GM08714 (cell line): ENCODE measurements around the gene PDE2A.

Experiments
- H3K4me3 ChIP-seq: fragments of 200-500 bp; sonication (Bioruptor generic); 2 replicates; pipeline ENCODE4 v1.5.1; 2014; ENCODE audit warnings: mild to moderate bottlenecking, low read length, inconsistent platforms
- ZNF274 ChIP-seq: IDR thresholded peaks from 2 replicates; pipeline ENCODE4 v1.6.1; 2012; ENCODE audit warnings: mild to moderate bottlenecking, low read depth, low read length

Gene PDE2A

DNA sequence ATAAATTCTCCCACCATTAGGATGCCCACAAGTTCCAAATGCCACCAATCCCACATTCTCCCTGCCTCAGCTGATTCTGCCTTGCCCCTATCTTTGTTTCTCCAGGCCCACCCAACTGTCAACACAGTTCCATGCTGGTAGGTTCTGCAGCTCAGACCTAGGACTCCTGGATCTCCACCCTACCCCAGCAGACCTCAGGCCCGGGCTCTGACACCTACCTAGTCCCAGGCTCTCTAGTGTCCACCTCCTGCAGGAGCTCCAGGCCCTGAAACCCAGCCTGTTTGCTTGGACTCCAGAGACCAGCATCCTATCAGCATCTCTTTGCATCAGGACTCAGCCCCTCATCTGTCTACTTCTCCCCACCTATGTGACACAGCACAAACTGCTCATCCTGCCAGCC is 86.5 kb downstream of the PDE2A start:
- no peak overlapping the region for H3K4me3 ChIP-seq

DNA sequence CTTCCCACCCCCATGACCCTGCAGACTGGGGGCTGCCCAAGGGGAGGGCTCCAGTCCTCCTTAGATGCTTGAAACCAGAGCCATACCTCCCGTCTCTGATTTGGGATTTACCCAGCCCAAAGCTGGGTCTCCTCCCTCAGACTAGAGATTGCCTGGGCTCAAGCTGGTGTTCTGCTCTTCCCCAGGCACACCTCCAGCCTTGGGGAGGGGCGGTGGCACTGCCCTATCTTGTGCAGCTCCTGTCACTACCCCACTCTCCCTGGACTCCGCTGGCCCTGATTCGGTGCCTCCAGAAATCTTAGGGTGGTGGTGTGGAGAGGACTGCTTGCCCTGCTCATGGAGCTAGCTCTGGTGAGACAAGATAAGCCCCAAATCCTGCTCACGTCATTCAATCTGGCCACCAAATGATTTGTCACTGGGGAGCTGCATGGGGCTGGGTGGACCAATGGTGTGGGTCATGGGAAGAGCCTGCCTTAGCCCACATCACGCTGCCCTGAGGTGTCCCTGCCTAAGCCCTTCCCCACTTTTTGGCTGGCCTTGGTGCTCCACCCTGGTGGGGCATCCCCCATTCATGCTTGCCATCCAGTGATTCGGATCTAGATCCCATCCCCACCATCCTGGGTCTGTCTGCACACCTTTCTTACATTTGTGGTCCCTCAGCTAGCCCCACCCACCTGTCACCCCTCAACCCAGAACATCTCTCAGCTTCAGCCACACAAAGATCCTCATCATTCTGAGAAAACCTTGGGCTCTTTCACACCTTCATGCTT is 87.7 kb downstream of the PDE2A start:
- TF ChIP-seq ZNF274: no peak
- no peak overlapping the region for H3K4me3 ChIP-seq

More for the DNA sequence above, 86.5 kb downstream of the PDE2A start:
- no peak for TF ChIP-seq ZNF274

DNA sequence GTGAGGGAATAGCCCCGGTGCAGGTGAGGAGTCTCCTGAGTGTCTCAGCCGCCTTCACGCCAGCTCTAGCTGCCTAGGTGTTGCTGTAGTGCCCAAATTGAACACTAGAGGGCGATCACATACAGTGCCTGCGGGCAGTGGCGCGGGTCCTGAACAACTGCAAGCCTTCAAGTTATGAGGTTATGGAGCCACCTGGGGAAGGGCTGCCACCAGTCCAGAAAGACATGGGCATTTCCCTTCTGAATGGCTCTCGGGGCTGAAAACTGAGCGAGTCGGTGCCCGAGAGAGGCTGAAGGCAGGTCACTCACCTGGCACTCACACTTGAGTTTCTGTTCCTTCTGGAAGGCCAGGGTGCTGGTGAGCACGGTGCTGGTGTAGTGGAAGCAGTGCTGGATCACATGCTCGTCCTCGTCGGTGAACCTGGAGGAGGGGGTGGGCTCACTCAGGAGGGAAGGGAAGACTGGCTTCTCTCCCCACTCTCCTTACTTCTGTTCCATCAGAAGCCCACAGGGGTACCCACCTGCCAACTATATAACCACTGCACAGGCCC is 88.4 kb downstream of the PDE2A start:
- no peak for TF ChIP-seq ZNF274
- no peak overlapping the region for H3K4me3 ChIP-seq

DNA sequence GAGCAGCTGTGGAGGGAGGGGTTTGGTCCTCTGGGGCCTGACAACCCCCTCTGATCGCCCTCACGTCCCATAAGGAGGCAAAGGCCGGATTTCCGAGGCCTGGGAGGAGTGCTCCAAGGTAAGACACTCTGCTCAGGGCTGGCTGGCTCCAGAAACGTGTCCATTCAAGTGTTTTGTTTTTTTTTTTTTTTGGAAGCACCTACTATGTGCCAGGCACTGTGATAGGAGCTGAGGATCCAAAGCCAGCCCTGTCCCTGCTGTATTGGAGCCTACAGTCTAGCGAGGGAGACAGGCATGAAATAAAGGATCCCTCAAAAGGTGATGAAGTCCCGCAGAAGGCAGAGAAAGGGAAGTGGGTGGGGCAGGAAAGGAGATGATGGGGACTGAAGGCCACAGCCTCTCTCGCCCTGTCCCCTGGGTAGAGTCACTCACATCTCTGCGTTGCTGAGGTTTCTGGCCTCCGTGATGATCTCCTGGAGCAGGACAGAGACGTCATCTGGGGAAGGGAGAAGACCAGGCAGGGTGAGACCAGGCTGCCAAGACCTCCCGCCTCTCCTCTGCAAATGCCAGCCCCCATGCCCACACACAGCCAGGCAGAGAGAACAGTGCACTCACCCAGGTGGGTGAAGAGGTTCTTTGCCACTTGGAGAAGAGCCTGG is 89.2 kb downstream of the PDE2A start:
- no peak for TF ChIP-seq ZNF274
- no peak overlapping the region for H3K4me3 ChIP-seq

DNA sequence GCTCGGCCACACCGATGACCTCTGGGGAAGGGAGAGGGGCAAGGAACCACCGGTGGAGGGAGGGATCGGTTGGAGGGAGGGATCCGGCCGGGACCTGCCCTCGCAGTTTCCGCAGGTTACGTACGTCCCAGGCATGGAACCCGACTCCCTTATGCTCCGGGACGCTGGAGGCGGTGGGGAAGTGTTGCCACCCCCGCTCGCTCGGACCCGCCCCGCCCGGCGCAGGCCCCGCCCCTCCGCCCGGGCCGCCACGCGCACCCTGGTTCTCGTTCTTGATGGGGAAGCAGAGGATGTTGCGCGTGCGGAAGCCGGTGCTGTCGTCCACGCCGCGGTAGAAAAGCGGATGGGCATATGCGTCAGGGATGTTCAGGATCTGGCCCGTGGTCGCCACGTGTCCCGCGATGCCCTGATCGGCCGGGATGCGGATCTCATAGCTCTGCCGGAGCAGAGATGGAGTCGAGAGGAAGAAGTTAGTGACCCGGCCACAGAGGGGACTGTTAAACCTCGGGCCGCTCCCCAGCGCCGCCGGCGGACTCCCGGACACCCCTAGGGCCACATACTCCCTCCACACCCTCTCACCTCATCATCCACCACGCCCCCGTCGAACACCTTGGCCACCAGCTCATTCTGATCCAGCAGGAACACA is 89.8 kb downstream of the PDE2A start:
- H3K4me3 ChIP-seq: no peak overlapping the region
- no peak for TF ChIP-seq ZNF274

DNA sequence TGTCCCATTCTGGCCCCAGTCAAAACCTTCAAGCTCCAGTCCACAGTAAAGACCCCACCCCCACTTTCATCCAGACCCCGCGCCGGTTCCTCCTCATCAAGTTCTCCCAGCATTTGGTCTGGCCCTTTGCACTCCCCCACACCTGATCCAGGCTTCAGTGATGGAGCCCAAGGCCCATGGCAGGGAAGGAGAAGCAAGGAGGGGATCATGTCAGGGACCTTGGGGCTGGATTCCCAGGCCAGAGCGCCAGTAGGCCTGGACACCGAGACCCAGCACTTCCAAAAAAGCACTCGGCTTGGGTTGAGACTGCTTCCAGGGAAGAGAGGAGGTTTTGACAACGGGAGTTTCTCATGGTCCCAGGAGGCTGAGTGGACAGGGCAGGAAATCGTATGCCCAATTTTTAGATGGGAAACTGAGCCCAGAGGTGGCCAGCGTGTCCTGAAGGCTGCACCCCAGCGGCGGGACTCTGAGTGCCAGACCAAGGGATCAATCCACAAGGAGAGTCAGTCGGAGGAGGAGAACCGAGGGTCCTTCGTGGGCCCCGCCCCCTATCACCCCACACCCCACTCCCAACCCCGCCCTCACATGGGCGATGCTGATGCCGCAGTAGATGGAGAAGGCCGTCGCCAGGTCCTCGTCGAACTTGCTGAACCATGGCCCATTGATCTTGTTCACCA is 90.5 kb downstream of the PDE2A start:
- no peak overlapping the region for H3K4me3 ChIP-seq
- no peak for TF ChIP-seq ZNF274

DNA sequence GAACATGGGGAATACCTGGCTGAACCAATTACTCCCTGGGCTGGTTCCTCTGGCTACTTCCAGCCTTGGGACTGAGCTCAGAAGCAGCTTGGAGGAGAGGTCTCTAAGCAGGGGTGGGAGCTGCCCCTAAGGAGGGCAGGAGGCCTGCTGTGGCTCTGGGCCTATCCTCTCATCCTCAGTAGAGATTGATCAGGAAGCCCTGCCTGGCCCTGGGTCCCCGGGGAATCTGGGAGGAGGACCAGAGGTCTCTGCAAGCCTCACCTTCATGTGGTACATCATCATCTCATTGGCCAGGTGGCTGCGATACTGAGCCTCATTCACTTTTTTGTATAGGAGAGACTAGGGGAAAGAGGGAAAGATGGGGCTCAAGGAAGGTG is 91.1 kb downstream of the PDE2A start:
- TF ChIP-seq ZNF274: no peak
- no peak overlapping the region for H3K4me3 ChIP-seq

DNA sequence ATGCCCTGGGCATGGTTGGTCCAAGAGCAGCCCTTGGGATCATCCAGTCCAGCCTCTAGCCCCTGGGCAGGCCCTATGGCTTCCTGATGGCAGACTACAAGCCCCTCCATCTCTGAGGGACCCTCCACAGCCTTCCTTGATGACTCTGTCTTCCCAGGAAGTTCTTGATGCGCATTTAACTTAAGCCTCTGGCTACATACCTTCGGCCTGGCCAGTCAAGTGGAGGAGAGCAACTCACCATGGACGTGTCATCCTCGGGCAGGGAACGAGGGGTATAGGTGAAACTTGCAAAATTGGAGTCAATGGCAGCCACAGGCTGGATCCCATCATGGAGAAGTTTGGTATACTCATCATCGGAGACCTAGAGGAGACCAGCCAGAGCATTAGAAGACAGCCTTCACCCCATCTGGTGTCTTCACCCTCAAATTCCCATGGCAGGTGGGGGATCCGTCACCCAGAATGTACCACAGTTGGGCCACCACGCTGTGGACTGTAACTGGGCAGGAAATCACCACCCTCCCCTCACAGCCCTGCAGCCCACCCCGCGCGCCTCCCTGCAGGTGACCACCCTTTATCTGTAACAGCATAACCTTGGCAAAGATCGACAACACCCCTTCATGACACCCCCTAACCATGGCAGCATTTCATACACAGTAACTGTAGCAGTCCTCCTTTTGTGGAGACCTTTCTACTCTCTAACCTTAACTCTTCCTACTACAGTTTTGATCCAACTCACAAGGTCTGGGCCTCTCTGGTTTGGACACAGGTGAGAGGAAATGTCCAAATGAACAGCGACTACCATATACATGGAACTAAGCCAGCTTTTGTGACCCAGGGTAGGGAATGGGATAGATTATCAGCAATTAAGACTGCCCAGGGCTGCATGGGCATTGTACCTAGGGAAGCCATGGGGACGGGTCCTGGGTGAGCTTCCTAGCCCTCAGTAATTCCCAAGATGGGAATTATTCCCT is 91.7 kb downstream of the PDE2A start:
- TF ChIP-seq ZNF274: no peak
- no peak overlapping the region for H3K4me3 ChIP-seq

DNA sequence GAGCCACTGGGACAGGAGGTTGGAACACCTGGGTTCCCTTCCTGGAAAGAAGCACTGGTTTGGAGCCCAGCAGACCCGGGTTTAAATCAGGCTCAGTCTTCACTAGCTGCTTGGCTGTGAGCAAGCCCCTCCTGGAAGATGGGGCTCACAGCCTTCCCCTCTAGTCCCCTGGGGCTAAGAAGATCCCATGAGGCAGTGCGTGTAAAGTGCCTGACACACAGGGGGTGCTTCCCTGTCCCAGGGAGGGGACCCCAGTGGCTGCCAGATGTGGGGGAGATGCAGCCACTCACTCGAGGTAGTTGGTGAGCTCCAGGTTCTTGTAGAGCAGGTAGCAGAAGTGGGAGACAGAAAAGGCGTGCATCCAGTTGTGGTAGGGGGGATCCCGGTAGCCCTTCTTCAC is 93.2 kb downstream of the PDE2A start:
- no peak for TF ChIP-seq ZNF274
- H3K4me3 ChIP-seq: no peak overlapping the region

DNA sequence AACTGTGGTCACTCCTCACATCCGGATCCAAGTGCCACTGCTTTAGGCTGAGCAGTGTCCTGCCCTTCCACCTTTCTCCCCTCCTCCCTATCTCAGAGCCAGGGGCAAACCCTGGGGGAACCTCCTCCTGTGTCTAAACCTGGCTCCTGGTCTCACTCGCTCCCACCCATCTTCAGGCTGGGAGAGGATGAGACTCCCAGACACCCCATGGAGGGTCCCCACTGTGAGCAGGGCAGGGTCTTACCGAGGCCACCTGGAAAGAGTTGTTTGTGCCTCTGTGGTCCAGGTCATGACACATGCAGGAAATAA is 93.6 kb downstream of the PDE2A start:
- no peak for TF ChIP-seq ZNF274
- no peak overlapping the region for H3K4me3 ChIP-seq

DNA sequence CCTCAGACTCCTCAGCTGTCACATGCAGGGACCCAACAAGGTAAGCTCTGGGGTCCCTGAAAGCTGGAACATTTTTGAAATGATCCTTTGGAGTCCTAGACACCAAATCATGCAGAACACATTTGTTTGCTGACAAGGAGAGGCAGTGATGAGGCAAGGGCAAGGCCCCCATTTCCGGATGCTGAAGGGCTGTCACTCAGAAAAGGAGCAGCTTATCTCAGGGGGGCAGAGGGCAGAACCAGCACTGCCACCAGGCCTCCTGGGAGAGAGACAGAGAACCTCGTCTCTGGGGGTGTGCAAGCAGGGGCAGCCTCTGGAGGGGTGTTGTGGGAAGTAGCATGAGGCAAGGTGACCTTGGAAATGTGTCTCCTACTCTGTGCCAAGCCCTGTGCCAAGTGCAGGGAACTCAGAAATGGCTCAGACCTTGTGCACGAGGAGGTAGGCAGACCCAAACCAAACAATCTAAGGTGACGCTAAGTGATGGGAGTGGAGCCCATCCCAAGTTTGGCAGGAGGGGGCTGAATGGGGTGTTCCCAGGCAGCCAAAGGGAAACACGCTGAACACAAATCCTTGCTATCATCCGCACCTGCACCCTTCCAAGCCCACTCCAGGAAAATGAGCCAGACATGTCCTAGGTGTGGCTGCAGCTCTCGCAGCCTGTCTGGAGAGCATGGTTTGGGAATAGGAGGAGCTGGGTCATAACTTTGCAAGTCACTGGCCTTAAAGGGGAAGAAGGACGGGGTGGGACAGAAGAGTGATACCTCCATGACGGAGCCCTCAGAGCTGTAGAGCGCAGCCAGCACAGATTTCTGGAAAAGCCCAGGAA is 94.2 kb downstream of the PDE2A start:
- H3K4me3 ChIP-seq: no peak overlapping the region
- no peak for TF ChIP-seq ZNF274

DNA sequence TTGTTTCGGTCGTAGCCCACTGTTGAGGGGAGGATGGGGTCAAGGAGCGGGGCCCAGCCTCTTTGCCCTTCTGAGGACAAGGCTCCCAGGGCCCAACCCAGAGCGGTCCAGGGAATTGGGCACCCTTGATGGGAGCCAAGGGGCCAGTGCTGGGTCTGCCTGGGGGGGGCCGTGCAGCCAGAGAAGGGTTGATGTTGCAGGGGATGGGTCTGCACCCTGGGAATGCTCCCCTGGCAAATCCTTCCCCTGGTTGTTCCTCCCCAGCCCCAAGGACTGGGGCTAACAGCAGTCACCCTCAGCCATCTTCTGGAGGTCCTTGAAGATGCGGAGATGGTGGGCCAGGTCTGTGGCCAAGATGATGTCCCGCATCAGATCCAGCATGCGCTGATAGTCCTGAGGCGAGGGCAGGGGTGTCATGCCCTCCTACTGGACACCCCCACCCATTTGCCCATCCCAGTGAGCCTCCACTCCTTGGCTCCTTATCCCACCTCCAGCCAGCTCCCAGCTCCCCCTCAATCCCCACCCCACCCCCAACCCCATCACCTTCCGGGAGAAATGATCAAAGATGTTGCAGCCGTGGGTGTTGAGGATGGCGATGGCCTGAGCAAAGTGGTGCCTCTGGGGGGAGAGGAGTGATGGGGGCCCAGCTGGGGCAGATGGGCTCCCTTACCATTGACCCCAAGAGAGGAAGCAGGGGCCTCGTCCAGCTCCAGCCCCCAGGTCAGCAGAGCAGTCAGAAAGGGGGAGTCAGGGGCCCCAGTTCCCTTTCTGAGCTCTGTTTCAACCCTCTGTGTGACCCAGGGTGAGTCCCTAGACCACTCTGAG is 95.0 kb downstream of the PDE2A start:
- no peak for TF ChIP-seq ZNF274
- H3K4me3 ChIP-seq: no peak overlapping the region
